MM.1S (cell line): ENCODE data around the gene MYMK.
A peak's percentile ranks its signal among the peaks of the same experiment; 100 is the strongest.

ENCODE experiments used
- DNase-seq: peaks from one replicate; pipeline ENCODE4 v3.0.0-alpha.2; 2015
- H2AFZ ChIP-seq: fragments of 300-600 bp; sonication (generic); 2 replicates; pipeline ENCODE4 v1.6.0; 2016; ENCODE audit warnings: antibody characterized with exemption, low read length
- H3F3A ChIP-seq: fragments of 300-600 bp; sonication (generic); 2 replicates; pipeline ENCODE4 v1.6.1; 2016; ENCODE audit warnings: mild to moderate bottlenecking, antibody characterized with exemption, low read length, moderate library complexity, mixed read lengths; ENCODE audit not compliant: insufficient read depth
- H3K27ac ChIP-seq: fragments of 300-600 bp; sonication (generic); 2 replicates; pipeline ENCODE4 v1.5.1; 2016; ENCODE audit warnings: mild to moderate bottlenecking, low read length
- H3K27me3 ChIP-seq: fragments of 300-600 bp; sonication (generic); replicated peaks from 2 replicates; pipeline ENCODE4 v1.6.0; 2016; ENCODE audit warnings: low read length; ENCODE audit not compliant: insufficient read depth
- H3K36me3 ChIP-seq: fragments of 300-600 bp; sonication (generic); replicated peaks from 2 replicates; pipeline ENCODE4 v1.6.1; 2016; ENCODE audit warnings: mild to moderate bottlenecking, low read length, mixed read lengths; ENCODE audit not compliant: insufficient read depth
- H3K4me1 ChIP-seq: fragments of 300-600 bp; sonication (generic); 2 replicates; pipeline ENCODE4 v1.6.1; 2016; ENCODE audit warnings: low read length, mixed read lengths
- H3K4me2 ChIP-seq: fragments of 300-600 bp; sonication (generic); 2 replicates; pipeline ENCODE4 v1.6.0; 2016; ENCODE audit warnings: low read depth, low read length
- H3K4me3 ChIP-seq: fragments of 300-600 bp; sonication (generic); 2 replicates; pipeline ENCODE4 v1.5.1; 2016; ENCODE audit warnings: low read length, mixed read lengths
- H3K79me2 ChIP-seq: fragments of 300-600 bp; sonication (generic); 2 replicates; pipeline ENCODE4 v1.6.1; 2016; ENCODE audit warnings: mixed run types, low read length, mixed read lengths
- H3K9ac ChIP-seq: fragments of 300-600 bp; sonication (generic); 2 replicates; pipeline ENCODE4 v1.6.1; 2016; ENCODE audit warnings: low read length, mixed read lengths
- H3K9me2 ChIP-seq: fragments of 300-600 bp; sonication (generic); replicated peaks from 2 replicates; pipeline ENCODE4 v1.6.1; 2016; ENCODE audit warnings: mild to moderate bottlenecking, low read length, mixed read lengths; ENCODE audit not compliant: insufficient read depth
- H3K9me3 ChIP-seq: fragments of 300-600 bp; sonication (generic); replicated peaks from 2 replicates; pipeline ENCODE4 v1.6.1; 2016; ENCODE audit warnings: mild to moderate bottlenecking, low read length, mixed read lengths; ENCODE audit not compliant: insufficient read depth
- H4K20me1 ChIP-seq: fragments of 300-600 bp; sonication (generic); 2 replicates; pipeline ENCODE4 v1.6.1; 2016; ENCODE audit warnings: mild to moderate bottlenecking, low read length, moderate library complexity, mixed read lengths; ENCODE audit not compliant: insufficient read depth
- CTCF ChIP-seq: fragments of 300-600 bp; sonication (generic); IDR thresholded peaks from 2 replicates; pipeline ENCODE4 v1.5.1; 2016; ENCODE audit warnings: antibody characterized with exemption, low read length, mixed read lengths
- EZH2 ChIP-seq: fragments of 300-600 bp; sonication (generic); optimal IDR thresholded peaks from 2 replicates; pipeline ENCODE3; 2017; ENCODE audit warnings: low read depth, mild to moderate bottlenecking, antibody characterized with exemption, low read length, mixed read lengths
- EZH2phosphoT487 ChIP-seq: fragments of 300-600 bp; sonication (generic); IDR thresholded peaks from 2 replicates; pipeline ENCODE4 v1.6.1; 2018; ENCODE audit warnings: antibody characterized with exemption, low read length

Gene MYMK

GRCh38 chr9:133485531-133486260 is 39.1 kb downstream of the MYMK start:
- no peak overlapping the region for H3K9ac ChIP-seq
- H3K79me2 ChIP-seq = no peaks in the 10 kb centered on the region
- TF ChIP-seq EZH2 = no peak
- no peak for TF ChIP-seq CTCF
- no peak for TF ChIP-seq EZH2phosphoT487
- peak overlapping the region; percentile 8; the same call in 1 of the 2 replicates for H3K4me3 ChIP-seq
- peak; percentile 9 for DNase-seq
- H3K4me2 ChIP-seq = peak overlapping the region; percentile 69
- no peaks in the 10 kb centered on the region for H3K4me1 ChIP-seq
- no peaks in the 10 kb centered on the region for H4K20me1 ChIP-seq
- H2AFZ ChIP-seq = peak overlapping the region; percentile 69
- H3K27me3 ChIP-seq = peaks cover 84% of the 10 kb centered on the region
- H3F3A ChIP-seq = no peaks in the 10 kb centered on the region
- no peaks in the 10 kb centered on the region for H3K9me2 ChIP-seq
- H3K36me3 ChIP-seq = no peaks in the 10 kb centered on the region
- H3K27ac ChIP-seq = no peak overlapping the region
- H3K9me3 ChIP-seq = no peaks in the 10 kb centered on the region

GRCh38 chr9:133484671-133485437 is 39.9 kb downstream of the MYMK start:
- Histone ChIP-seq H3K27ac (no peak overlapping the region), H3K9ac (no peak overlapping the region), H3K4me2 (no peak overlapping the region), H3F3A (no peaks in the 10 kb centered on the region), H3K27me3 (peaks cover 82% of the 10 kb centered on the region), H2AFZ (no peak overlapping the region), H3K4me3 (no peak overlapping the region), H3K4me1 (no peaks in the 10 kb centered on the region), H3K79me2 (no peaks in the 10 kb centered on the region), H3K9me3 (no peaks in the 10 kb centered on the region), H4K20me1 (no peaks in the 10 kb centered on the region), H3K9me2 (no peaks in the 10 kb centered on the region), H3K36me3 (no peaks in the 10 kb centered on the region)
- TF ChIP-seq EZH2 = no peak
- no peak for TF ChIP-seq CTCF
- TF ChIP-seq EZH2phosphoT487 = no peak
- no peak for DNase-seq

- Histone ChIP-seq H4K20me1 (no peaks in the 10 kb centered on the region), H2AFZ (no peak overlapping the region), H3K27me3 (peaks cover 75% of the 10 kb centered on the region), H3K36me3 (no peaks in the 10 kb centered on the region), H3F3A (no peaks in the 10 kb centered on the region), H3K27ac (no peak overlapping the region), H3K4me2 (no peak overlapping the region), H3K9me2 (no peaks in the 10 kb centered on the region), H3K79me2 (no peaks in the 10 kb centered on the region), H3K4me3 (no peak overlapping the region), H3K4me1 (peaks cover 4% of the 10 kb centered on the region; the same call in 1 of the 2 replicates), H3K9me3 (no peaks in the 10 kb centered on the region), H3K9ac (no peak overlapping the region)
- no peak for TF ChIP-seq CTCF
- TF ChIP-seq EZH2 = no peak
- no peak for TF ChIP-seq EZH2phosphoT487
- DNase-seq = no peak
These were observed 41.1 kb downstream of the MYMK start for GRCh38 chr9:133483611-133484010.
